HG02840 (cell line): ENCODE results near the gene MBP.

Experiments
- ATAC-seq: cut with Tn5 transposase; IDR thresholded peaks from one replicate; pipeline ENCODE4 v1.9.1; 2021; ENCODE audit warnings: mild to moderate bottlenecking, moderate library complexity, moderate number of reproducible peaks; ENCODE audit not compliant: unreplicated experiment, low FRiP score

The MBP gene

GRCh38 chr18:77132369-77133050 is at the start of gene MBP:
Gene MBP, minus strand, starts transcription at chr18:77132783. Its CDS starts 27,522 bp downstream, at chr18:77105261.
- peak; percentile 59 for ATAC-seq

GRCh38 chr18:77181950-77182707 is 49.5 kb upstream of the MBP start:
- ATAC-seq: no peak

GRCh38 chr18:77178559-77178958 is 46.0 kb upstream of the MBP start:
- no peak for ATAC-seq

- ATAC-seq: no peak
Observed at GRCh38 chr18:77177009-77177408, 44.4 kb upstream of the MBP start.

- ATAC-seq: no peak
Observed at GRCh38 chr18:77173275-77174030, 40.9 kb upstream of the MBP start.

- ATAC-seq: no peak
Observed at GRCh38 chr18:77170890-77171410, 38.4 kb upstream of the MBP start.

GRCh38 chr18:77168811-77169311 is 36.3 kb upstream of the MBP start:
- no peak for ATAC-seq

- ATAC-seq: no peak
Observed at GRCh38 chr18:77167251-77167650, 34.7 kb upstream of the MBP start.

- ATAC-seq: no peak
Observed at GRCh38 chr18:77166523-77166922, 33.9 kb upstream of the MBP start.

GRCh38 chr18:77165503-77166188 is 33.1 kb upstream of the MBP start:
- ATAC-seq: no peak

- no peak for ATAC-seq
Observed at GRCh38 chr18:77164763-77165485, 32.3 kb upstream of the MBP start.

GRCh38 chr18:77164026-77164425 is 31.4 kb upstream of the MBP start:
- no peak for ATAC-seq

- no peak for ATAC-seq
Observed at GRCh38 chr18:77162580-77162979, 30.0 kb upstream of the MBP start.

GRCh38 chr18:77161961-77162360 is 29.4 kb upstream of the MBP start:
- ATAC-seq: no peak

GRCh38 chr18:77161383-77161782 is 28.8 kb upstream of the MBP start:
- no peak for ATAC-seq

GRCh38 chr18:77160515-77160914 is 27.9 kb upstream of the MBP start:
- ATAC-seq: no peak

GRCh38 chr18:77157312-77157711 is 24.7 kb upstream of the MBP start:
- peak; percentile 73 for ATAC-seq

GRCh38 chr18:77155031-77155430 is 22.4 kb upstream of the MBP start:
- ATAC-seq: no peak

GRCh38 chr18:77153404-77153803 is 20.8 kb upstream of the MBP start:
- no peak for ATAC-seq
